HG02642 (cell line): ENCODE data around the gene ENTPD6.
"Not testable (repeated sequence)": the region's sequence is repeated elsewhere in the genome, so short reads cannot be mapped to it uniquely, and the experiment has no call there.

Source experiments
- ATAC-seq: cut with Tn5 transposase; IDR thresholded peaks from one replicate; pipeline ENCODE4 v1.9.1; 2021; ENCODE audit warnings: mild to moderate bottlenecking; ENCODE audit not compliant: unreplicated experiment, poor library complexity

Gene ENTPD6

GRCh38 chr20:25252230-25252651 is 56.7 kb downstream of the ENTPD6 start:
- ATAC-seq, result no peak

- ATAC-seq, result no peak
These were observed 57.3 kb downstream of the ENTPD6 start for GRCh38 chr20:25252686-25253421.

- no peak for ATAC-seq
These were observed 58.2 kb downstream of the ENTPD6 start for GRCh38 chr20:25253606-25254275.

GRCh38 chr20:25254571-25254970 is 59.1 kb downstream of the ENTPD6 start:
- no peak for ATAC-seq

- no peak for ATAC-seq
These were observed 59.6 kb downstream of the ENTPD6 start for GRCh38 chr20:25254986-25255680.

- ATAC-seq, result no peak
These were observed 60.8 kb downstream of the ENTPD6 start for GRCh38 chr20:25256226-25256859.

GRCh38 chr20:25257130-25257529 is 61.6 kb downstream of the ENTPD6 start:
- ATAC-seq, result no peak

- no peak for ATAC-seq
These were observed 62.4 kb downstream of the ENTPD6 start for GRCh38 chr20:25257756-25258475.

GRCh38 chr20:25258476-25258805 is 62.9 kb downstream of the ENTPD6 start:
- no peak for ATAC-seq

GRCh38 chr20:25258828-25259227 is 63.3 kb downstream of the ENTPD6 start:
- ATAC-seq, result no peak

GRCh38 chr20:25259358-25259757 is 63.8 kb downstream of the ENTPD6 start:
- ATAC-seq, result no peak

GRCh38 chr20:25259788-25260254 is 64.3 kb downstream of the ENTPD6 start:
- no peak for ATAC-seq

- not testable (repeated sequence) for ATAC-seq
These were observed 65.4 kb downstream of the ENTPD6 start for GRCh38 chr20:25260770-25261437.

GRCh38 chr20:25269057-25269832 is 73.7 kb downstream of the ENTPD6 start:
- no peak for ATAC-seq

- ATAC-seq, result no peak
These were observed 74.3 kb downstream of the ENTPD6 start for GRCh38 chr20:25269833-25270170.

- ATAC-seq, result no peak
These were observed 75.3 kb downstream of the ENTPD6 start for GRCh38 chr20:25270829-25271251.

GRCh38 chr20:25271486-25272222 is 76.1 kb downstream of the ENTPD6 start:
- no peak for ATAC-seq

GRCh38 chr20:25272223-25273000 is 76.9 kb downstream of the ENTPD6 start:
- no peak for ATAC-seq
